ENCODE results near the gene VTI1A. TPM values are rescaled to one million over a fixed set of nuclear protein-coding genes. Genes with fewer than 3 reads are reported as not detected.

Gene VTI1A
- total and polyA plus RNA-seq, 2 experiments from 2014 or later = 26.8 to 31.0 TPM

DNA sequence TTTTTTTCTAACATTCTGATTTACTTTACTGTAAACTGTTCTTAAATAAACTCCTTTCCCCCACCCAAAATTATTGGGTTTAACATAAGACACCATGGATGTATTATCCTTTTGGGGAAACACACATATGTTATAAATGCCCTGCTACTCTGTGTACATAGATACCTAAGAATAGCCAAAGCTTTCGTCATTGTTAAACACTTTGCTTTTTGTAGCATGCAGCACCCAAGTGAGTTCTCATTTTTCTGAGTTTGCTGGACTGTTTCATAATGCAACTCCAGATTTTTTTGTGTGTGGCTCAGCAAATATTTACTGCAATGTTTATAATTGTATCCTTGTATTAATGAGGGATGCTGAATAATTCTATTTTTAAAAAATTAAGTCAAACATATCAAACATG lies 86.9 kb downstream of the VTI1A start (continued):
- TF ChIP-seq JUNB (IDR thresholded peaks at IDR 0.05; ENCODE audit: unreplicated experiment) (no peak), EZH2 (IDR thresholded peaks at IDR 0.05; ENCODE audit: low read depth, unreplicated experiment) (no peak), NANOG (IDR thresholded peaks at IDR 0.05; ENCODE audit: borderline replicate concordance) (no peak)

- no peaks in the 10 kb centered on the region for H3K79me2 ChIP-seq (replicated peaks; ENCODE audit: insufficient read depth)
Measured at GRCh38 chr10:112535531-112535951, 88.5 kb downstream of the VTI1A start.

GRCh38 chr10:112536663-112537062 lies 89.6 kb downstream of the VTI1A start:
- Mint-ChIP-seq H3K27ac (no peak overlapping the region), H3K4me3 (no peak overlapping the region), H3K27me3 (ENCODE audit: insufficient read depth, low read depth, poor library complexity) (peaks cover 2% of the 10 kb centered on the region), H3K36me3 (ENCODE audit: low read depth) (no peaks in the 10 kb centered on the region), H3K9me3 (no peaks in the 10 kb centered on the region), H3K4me1 (peaks cover 12% of the 10 kb centered on the region; the same call in 2 of the 3 replicates)
- no peak overlapping the region for H3K4me2 ChIP-seq
- no peaks in the 10 kb centered on the region for H3K79me2 ChIP-seq (replicated peaks; ENCODE audit: insufficient read depth)
- H4K20me1 ChIP-seq (replicated peaks; ENCODE audit: insufficient read depth) = no peaks in the 10 kb centered on the region; the same call in 1 of the 2 replicates
- H2AFZ ChIP-seq = no peak overlapping the region
- no peaks in the 10 kb centered on the region for H3F3A ChIP-seq (replicated peaks; ENCODE audit: low read depth)
- no peak overlapping the region for H3K4me3 ChIP-seq
- H3K9me2 ChIP-seq (ENCODE audit: insufficient read depth) = 0 out of 2 replicates have a peak, but pooled peaks cover 6% of the 10 kb centered on the region
- no peak for DNase-seq (ENCODE audit: low spot score)
- no peaks in the 10 kb centered on the region for H3K4me1 ChIP-seq (ENCODE audit: insufficient read depth)
- no peak for ATAC-seq
- no peak overlapping the region for H3K27ac ChIP-seq (ENCODE audit: low read depth)
- no peaks in the 10 kb centered on the region for H3K27me3 ChIP-seq (ENCODE audit: insufficient read depth)
- no peaks in the 10 kb centered on the region for H3K36me3 ChIP-seq (ENCODE audit: insufficient read depth)
- TF ChIP-seq NANOG (IDR thresholded peaks at IDR 0.05; ENCODE audit: borderline replicate concordance) (no peak), ETS1 (IDR thresholded peaks at IDR 0.05) (no peak), EZH2phosphoT487 (IDR thresholded peaks at IDR 0.05; ENCODE audit: unreplicated experiment) (no peak), EZH2 (IDR thresholded peaks at IDR 0.05; ENCODE audit: low read depth, unreplicated experiment) (no peak), ZNF114 (CRISPR knock-in tag; IDR thresholded peaks at IDR 0.05) (no peak), STAT1 (IDR thresholded peaks at IDR 0.05; ENCODE audit: unreplicated experiment) (no peak), CTCF (conservative IDR thresholded peaks at IDR 0.05; ENCODE audit: low read depth in 2 of 2) (no peak), POLR2AphosphoS5 (IDR thresholded peaks at IDR 0.05; ENCODE audit: low read depth) (no peak)
- TF ChIP-seq, protein P1, sequence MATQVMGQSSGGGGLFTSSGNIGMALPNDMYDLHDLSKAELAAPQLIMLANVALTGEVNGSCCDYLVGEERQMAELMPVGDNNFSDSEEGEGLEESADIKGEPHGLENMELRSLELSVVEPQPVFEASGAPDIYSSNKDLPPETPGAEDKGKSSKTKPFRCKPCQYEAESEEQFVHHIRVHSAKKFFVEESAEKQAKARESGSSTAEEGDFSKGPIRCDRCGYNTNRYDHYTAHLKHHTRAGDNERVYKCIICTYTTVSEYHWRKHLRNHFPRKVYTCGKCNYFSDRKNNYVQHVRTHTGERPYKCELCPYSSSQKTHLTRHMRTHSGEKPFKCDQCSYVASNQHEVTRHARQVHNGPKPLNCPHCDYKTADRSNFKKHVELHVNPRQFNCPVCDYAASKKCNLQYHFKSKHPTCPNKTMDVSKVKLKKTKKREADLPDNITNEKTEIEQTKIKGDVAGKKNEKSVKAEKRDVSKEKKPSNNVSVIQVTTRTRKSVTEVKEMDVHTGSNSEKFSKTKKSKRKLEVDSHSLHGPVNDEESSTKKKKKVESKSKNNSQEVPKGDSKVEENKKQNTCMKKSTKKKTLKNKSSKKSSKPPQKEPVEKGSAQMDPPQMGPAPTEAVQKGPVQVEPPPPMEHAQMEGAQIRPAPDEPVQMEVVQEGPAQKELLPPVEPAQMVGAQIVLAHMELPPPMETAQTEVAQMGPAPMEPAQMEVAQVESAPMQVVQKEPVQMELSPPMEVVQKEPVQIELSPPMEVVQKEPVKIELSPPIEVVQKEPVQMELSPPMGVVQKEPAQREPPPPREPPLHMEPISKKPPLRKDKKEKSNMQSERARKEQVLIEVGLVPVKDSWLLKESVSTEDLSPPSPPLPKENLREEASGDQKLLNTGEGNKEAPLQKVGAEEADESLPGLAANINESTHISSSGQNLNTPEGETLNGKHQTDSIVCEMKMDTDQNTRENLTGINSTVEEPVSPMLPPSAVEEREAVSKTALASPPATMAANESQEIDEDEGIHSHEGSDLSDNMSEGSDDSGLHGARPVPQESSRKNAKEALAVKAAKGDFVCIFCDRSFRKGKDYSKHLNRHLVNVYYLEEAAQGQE (IDR thresholded peaks at IDR 0.05; ENCODE audit: unreplicated experiment) = no peak

More at GRCh38 chr10:112535531-112535951, 88.5 kb downstream of the VTI1A start:
- Histone ChIP-seq H4K20me1 (replicated peaks; ENCODE audit: insufficient read depth) (no peaks in the 10 kb centered on the region; the same call in 1 of the 2 replicates), H3K27me3 (ENCODE audit: insufficient read depth) (no peaks in the 10 kb centered on the region), H3K4me3 (no peak overlapping the region), H3K27ac (ENCODE audit: low read depth) (no peak overlapping the region), H3F3A (replicated peaks; ENCODE audit: low read depth) (no peaks in the 10 kb centered on the region), H3K36me3 (ENCODE audit: insufficient read depth) (no peaks in the 10 kb centered on the region), H3K4me2 (no peak overlapping the region), H2AFZ (no peak overlapping the region), H3K9me2 (ENCODE audit: insufficient read depth) (0 out of 2 replicates have a peak, but pooled peaks cover 5% of the 10 kb centered on the region), H3K4me1 (ENCODE audit: insufficient read depth) (no peaks in the 10 kb centered on the region)
- ATAC-seq (peak; percentile 26; the same call in 1 of the 3 replicates), DNase-seq (ENCODE audit: low spot score) (no peak)
- Mint-ChIP-seq H3K9me3 (no peaks in the 10 kb centered on the region), H3K27me3 (ENCODE audit: insufficient read depth, low read depth, poor library complexity) (peaks cover 2% of the 10 kb centered on the region), H3K4me3 (no peak overlapping the region), H3K36me3 (ENCODE audit: low read depth) (no peaks in the 10 kb centered on the region), H3K27ac (peak overlapping the region; percentile 25; the same call in 1 of the 2 replicates), H3K4me1 (peaks cover 12% of the 10 kb centered on the region)
- no peak for TF ChIP-seq POLR2AphosphoS5 (IDR thresholded peaks at IDR 0.05; ENCODE audit: low read depth)
- TF ChIP-seq CTCF (conservative IDR thresholded peaks at IDR 0.05; ENCODE audit: low read depth in 2 of 2) = no peak
- TF ChIP-seq NANOG (IDR thresholded peaks at IDR 0.05; ENCODE audit: borderline replicate concordance) = no peak
- no peak for TF ChIP-seq ZNF331 (CRISPR knock-in tag; IDR thresholded peaks at IDR 0.05; ENCODE audit: low read depth)
